Tibial artery (tissue), 4 donors: Measurements from ENCODE around the gene ATF7IP.

Source experiments
- DNase-seq, 2 donors: peaks; one replicate each; pipeline ENCODE4 v3.0.0-alpha.2; 2019
- H3K27ac ChIP-seq, 2 donors: fragments of 200-600 bp; sonication (generic) in 1 of 2; 1 replicate in 1 of 2; 2 replicates in 1 of 2; pipeline ENCODE4 v1.5.1; 2018 to 2019; ENCODE audit warnings: mild to moderate bottlenecking in 1 of 2
- H3K27me3 ChIP-seq, 2 donors: fragments of 200-600 bp; sonication (generic) in 1 of 2; one replicate each; pipeline versions ENCODE4 v1.5.1 to v1.6.0; 2016 to 2019
- H3K36me3 ChIP-seq, 3 donors: fragments of 200-600 bp; sonication (generic) in 2 of 3; one replicate each; pipeline ENCODE4 v1.5.1; 2016 to 2019; ENCODE audit warnings: mild to moderate bottlenecking in 2 of 3
- H3K4me1 ChIP-seq, 4 donors: fragments of 200-600 bp; sonication (generic) in 2 of 4; 1 replicate in 3 of 4; 2 replicates in 1 of 4; pipeline ENCODE4 v1.5.1; 2016 to 2019
- H3K4me3 ChIP-seq, 2 donors: fragments of 200-600 bp; sonication (generic) in 1 of 2; 1 replicate in 1 of 2; 2 replicates in 1 of 2; pipeline ENCODE4 v1.5.1; 2018 to 2019; ENCODE audit warnings: mild to moderate bottlenecking in 2 of 2
- H3K9me3 ChIP-seq, 3 donors: fragments of 200-600 bp; sonication (generic) in 1 of 3; one replicate each; pipeline ENCODE4 v1.5.1; 2016 to 2019
- intact Hi-C: fragments of 100-400 bp; cut with DNase I; formaldehyde crosslinking; loops from one replicate; pipeline ENCODE4 v1.15.0; 2023; ENCODE audit warnings: low total_unique reads
- TF ChIP-seq, protein P1 (sequence below), 2 experiments: fragments of 200-600 bp in 1 of 2; fragments of 450-650 bp in 1 of 2; IDR thresholded peaks; one replicate each; pipeline ENCODE4 v1.5.1; 2017 to 2019; ENCODE audit warnings: antibody characterized with exemption in 2 of 2, mild to moderate bottlenecking in 1 of 2, moderate library complexity in 1 of 2

Gene ATF7IP

DNA sequence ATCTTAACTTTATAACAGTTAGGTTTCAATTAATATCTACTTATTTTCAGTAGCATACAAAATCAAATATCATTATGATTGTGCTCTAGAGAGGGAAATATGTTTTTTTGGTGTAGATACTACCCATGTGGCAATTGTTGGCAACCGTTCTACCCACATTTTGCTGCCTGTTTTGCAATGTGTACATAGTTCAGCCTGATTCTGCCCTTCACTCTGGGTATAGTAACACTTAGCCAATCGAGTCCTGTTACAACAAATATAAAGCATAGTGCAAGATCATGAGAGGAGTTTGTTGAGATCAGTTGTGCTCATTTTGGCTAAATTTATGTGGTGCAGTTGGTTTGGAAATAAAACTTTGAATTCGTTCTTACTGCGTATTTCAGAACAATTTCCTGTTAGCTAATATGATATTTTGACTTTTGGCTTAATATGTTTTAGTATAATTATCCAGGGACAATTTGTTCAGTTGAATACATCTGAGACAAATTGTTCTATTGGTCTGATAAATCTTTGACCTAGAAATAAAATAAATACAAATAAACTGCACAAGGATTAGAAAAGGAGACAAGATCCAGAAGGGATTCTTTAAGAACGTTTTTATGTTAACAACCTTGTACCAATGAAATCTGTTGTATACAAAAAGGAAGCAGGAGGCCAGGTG is 76.9 kb downstream of the ATF7IP start:
- Histone ChIP-seq H3K9me3 (no peaks in the 10 kb centered on the region), H3K27ac (peak overlapping the region; percentile 46 to 65), H3K4me1 (peaks cover 0 to 28% (median 2%) of the 10 kb centered on the region in 4 donors), H3K27me3 (no peaks in the 10 kb centered on the region), H3K4me3 (no peak overlapping the region), H3K36me3 (peaks cover 22 to 50% (median 33%) of the 10 kb centered on the region in 3 donors)
- intact Hi-C loops = no loop called here
- no peak for DNase-seq
- TF ChIP-seq, protein P1, sequence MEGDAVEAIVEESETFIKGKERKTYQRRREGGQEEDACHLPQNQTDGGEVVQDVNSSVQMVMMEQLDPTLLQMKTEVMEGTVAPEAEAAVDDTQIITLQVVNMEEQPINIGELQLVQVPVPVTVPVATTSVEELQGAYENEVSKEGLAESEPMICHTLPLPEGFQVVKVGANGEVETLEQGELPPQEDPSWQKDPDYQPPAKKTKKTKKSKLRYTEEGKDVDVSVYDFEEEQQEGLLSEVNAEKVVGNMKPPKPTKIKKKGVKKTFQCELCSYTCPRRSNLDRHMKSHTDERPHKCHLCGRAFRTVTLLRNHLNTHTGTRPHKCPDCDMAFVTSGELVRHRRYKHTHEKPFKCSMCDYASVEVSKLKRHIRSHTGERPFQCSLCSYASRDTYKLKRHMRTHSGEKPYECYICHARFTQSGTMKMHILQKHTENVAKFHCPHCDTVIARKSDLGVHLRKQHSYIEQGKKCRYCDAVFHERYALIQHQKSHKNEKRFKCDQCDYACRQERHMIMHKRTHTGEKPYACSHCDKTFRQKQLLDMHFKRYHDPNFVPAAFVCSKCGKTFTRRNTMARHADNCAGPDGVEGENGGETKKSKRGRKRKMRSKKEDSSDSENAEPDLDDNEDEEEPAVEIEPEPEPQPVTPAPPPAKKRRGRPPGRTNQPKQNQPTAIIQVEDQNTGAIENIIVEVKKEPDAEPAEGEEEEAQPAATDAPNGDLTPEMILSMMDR (IDR thresholded peaks at IDR 0.05) = no peak

DNA sequence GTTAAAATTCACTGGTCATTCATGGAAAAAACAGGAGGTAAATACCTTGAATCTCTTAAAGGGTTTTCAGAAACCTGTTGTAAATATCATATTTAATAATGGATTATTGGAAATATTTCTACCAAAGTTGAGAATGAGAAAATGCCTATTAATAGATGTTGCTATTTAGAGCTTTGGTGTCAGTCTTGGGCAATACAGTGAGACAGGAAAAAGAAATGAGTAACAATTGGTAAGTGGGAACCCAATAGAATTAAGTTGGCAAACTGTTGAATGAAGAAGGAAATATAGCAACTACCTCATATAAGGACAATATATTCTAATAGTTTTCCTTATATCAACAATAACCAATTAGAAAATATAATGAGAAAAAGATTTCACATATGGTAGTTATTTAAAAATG is 78.0 kb downstream of the ATF7IP start:
- peaks cover 0 to 28% (median 2%) of the 10 kb centered on the region in 4 donors for H3K4me1 ChIP-seq
- H3K27me3 ChIP-seq = no peaks in the 10 kb centered on the region
- TF ChIP-seq, protein P1 (IDR thresholded peaks at IDR 0.05) = no peak
- DNase-seq = no peak
- peak overlapping the region; percentile 46 to 65 for H3K27ac ChIP-seq
- H3K36me3 ChIP-seq = peaks cover 28 to 54% (median 34%) of the 10 kb centered on the region in 3 donors
- no peaks in the 10 kb centered on the region for H3K9me3 ChIP-seq
- intact Hi-C loops = no loop called here
- H3K4me3 ChIP-seq = no peak overlapping the region

DNA sequence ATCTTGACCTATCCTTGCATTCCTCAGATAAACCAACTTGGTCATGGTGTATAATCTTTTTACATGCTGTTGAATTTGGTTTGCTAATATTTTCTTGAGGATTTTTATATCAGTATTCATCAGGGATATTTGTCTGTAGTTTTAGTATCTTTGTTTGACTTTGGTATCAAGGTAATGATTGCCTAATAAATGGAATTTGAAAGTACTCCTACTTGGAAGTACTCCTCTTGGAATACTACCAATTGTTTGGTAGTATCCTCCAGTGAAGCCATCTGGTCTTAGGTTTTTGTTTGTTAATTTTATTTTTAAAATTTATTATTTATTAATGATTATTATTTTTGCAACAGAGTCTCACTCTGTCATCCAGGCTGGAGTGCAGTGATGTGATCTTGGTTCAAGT is 85.0 kb downstream of the ATF7IP start:
- Histone ChIP-seq H3K4me3 (no peak overlapping the region), H3K36me3 (peaks cover 26 to 52% (median 38%) of the 10 kb centered on the region in 3 donors)
- intact Hi-C loops = no loop called here

DNA sequence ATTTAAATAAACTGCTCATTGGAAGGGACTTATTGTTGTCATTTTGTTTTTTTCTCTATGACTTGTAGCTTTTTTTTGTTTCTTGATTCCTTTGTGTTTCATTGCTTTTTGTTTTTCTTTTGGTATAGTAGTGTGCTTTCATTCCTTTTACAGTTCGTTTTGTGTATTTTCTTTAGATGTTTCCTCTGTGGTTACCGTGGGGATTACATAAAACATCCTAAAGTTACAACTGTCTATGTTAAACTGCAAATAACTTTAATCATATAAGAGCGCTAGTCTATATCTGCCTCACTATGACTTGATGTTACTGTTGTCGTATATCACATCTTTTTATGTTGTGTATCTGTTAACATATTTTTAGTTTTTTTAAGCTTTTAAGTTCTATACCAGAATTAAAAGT is 86.9 kb downstream of the ATF7IP start:
- Histone ChIP-seq H3K36me3 (peaks cover 26 to 60% (median 30%) of the 10 kb centered on the region in 3 donors), H3K27me3 (no peaks in the 10 kb centered on the region), H3K4me3 (no peak overlapping the region), H3K9me3 (no peaks in the 10 kb centered on the region), H3K4me1 (peaks cover 0 to 4% (median 0%) of the 10 kb centered on the region in 4 donors), H3K27ac (no peak overlapping the region)
- intact Hi-C loops = no loop called here
- no peak for DNase-seq
- TF ChIP-seq, protein P1 (IDR thresholded peaks at IDR 0.05) = no peak

More for the DNA sequence above, 85.0 kb downstream of the ATF7IP start:
- TF ChIP-seq, protein P1 (IDR thresholded peaks at IDR 0.05) = no peak
- H3K27me3 ChIP-seq = no peaks in the 10 kb centered on the region
- no peak overlapping the region for H3K27ac ChIP-seq
- peaks cover 0 to 4% (median 0%) of the 10 kb centered on the region in 4 donors for H3K4me1 ChIP-seq
- DNase-seq = no peak
- no peaks in the 10 kb centered on the region for H3K9me3 ChIP-seq

DNA sequence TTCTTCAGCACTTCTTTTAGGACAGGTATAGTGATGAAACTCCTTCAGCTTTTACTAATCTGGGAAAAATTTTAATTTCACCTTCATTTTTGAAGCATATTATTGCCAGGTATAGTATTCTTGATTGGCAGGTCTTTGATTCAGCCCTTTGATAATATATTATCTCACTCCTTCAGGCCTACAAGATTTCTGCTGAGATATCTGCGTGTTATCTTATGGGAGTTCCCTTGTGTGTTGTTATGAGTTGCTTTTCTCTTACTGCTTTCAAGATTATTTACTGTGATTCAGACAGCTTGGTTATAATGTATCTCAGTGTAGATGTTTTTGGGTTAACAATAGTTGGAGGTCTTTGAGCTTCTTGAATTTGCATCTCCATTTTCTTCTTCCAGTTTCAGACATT is 87.4 kb downstream of the ATF7IP start:
- H3K9me3 ChIP-seq = no peaks in the 10 kb centered on the region
- no peaks in the 10 kb centered on the region for H3K27me3 ChIP-seq
- DNase-seq = no peak
- H3K27ac ChIP-seq = no peak overlapping the region
- intact Hi-C loops = no loop called here
- H3K4me3 ChIP-seq = no peak overlapping the region
- peaks cover 29 to 60% (median 29%) of the 10 kb centered on the region in 3 donors for H3K36me3 ChIP-seq
- peaks cover 0 to 4% (median 0%) of the 10 kb centered on the region in 4 donors for H3K4me1 ChIP-seq
- TF ChIP-seq, protein P1 (IDR thresholded peaks at IDR 0.05) = no peak
